Breast epithelium (tissue), 4 donors: ENCODE results near the gene ARHGEF7. TPM values are rescaled to one million over a fixed set of nuclear protein-coding genes. Genes with fewer than 3 reads are reported as not detected.
A peak's percentile ranks its signal among the peaks of the same experiment; 100 is the strongest.

ENCODE experiments used
- DNase-seq, 2 donors: peaks; one replicate each; pipeline ENCODE4 v3.0.0-alpha.2; 2019; ENCODE audit warnings: low spot score in 2 of 2
- H3K27ac ChIP-seq, 2 donors: fragments of 200-600 bp; sonication (generic) in 1 of 2; one replicate each; pipeline ENCODE4 v1.5.1; 2016 to 2019; ENCODE audit warnings: mild to moderate bottlenecking in 1 of 2
- H3K27me3 ChIP-seq, 2 donors: fragments of 200-600 bp; sonication (generic) in 1 of 2; one replicate each; pipeline versions ENCODE4 v1.5.1 to v1.6.0; 2017 to 2019; ENCODE audit warnings: control low read depth in 1 of 2, mild to moderate bottlenecking in 1 of 2
- H3K36me3 ChIP-seq: fragments of 200-600 bp; one replicate; pipeline ENCODE4 v1.5.1; 2019
- H3K4me1 ChIP-seq, 2 donors: fragments of 200-600 bp; sonication (generic); one replicate each; pipeline ENCODE4 v1.5.1; 2016 to 2019; ENCODE audit warnings: control low read depth in 1 of 2
- H3K4me3 ChIP-seq, 3 donors: fragments of 200-600 bp; sonication (generic); 1 replicate in 2 of 3; 2 replicates in 1 of 3; pipeline ENCODE4 v1.5.1; 2016 to 2019; ENCODE audit warnings: mild to moderate bottlenecking in 3 of 3, moderate library complexity in 2 of 3
- H3K9me3 ChIP-seq, 2 donors: fragments of 200-600 bp; sonication (generic) in 1 of 2; one replicate each; pipeline ENCODE4 v1.5.1; 2016 to 2019; ENCODE audit warnings: control low read depth in 1 of 2
- CTCF ChIP-seq, 3 donors: fragments of 450-650 bp; IDR thresholded peaks; one replicate each; pipeline ENCODE4 v1.5.1; 2016 to 2017; ENCODE audit warnings: antibody characterized with exemption in 3 of 3, mild to moderate bottlenecking in 3 of 3, moderate library complexity in 3 of 3
- POLR2A ChIP-seq: fragments of 450-650 bp; IDR thresholded peaks from one replicate; pipeline ENCODE4 v1.6.1; 2016; ENCODE audit warnings: antibody characterized with exemption, mild to moderate bottlenecking, moderate library complexity
- POLR2AphosphoS5 ChIP-seq, 3 donors: sonication (generic); formaldehyde crosslinking; IDR thresholded peaks; one replicate each; pipeline ENCODE4 v1.6.1; 2017; ENCODE audit warnings: antibody characterized with exemption in 3 of 3
- intact Hi-C: fragments of 100-400 bp; cut with DNase I; formaldehyde crosslinking; loops from one replicate; pipeline ENCODE4 v1.15.1; 2023; ENCODE audit warnings: low total_unique reads
- total RNA-seq, 3 donors: library from RNA; depleted of rRNA; stranded (reverse); fragments of >200 nt; gene quantifications; one replicate each; pipeline ENCODE4 v1.1.0, GENCODE V29; 2016

Gene ARHGEF7
- total RNA-seq, 3 donors from 2014 or later = 79.6 to 92.0 (median 85.5) TPM

GRCh38 chr13:111145071-111145470 lies 30.0 kb downstream of the ARHGEF7 start:
- Histone ChIP-seq H3K27me3 (no peaks in the 10 kb centered on the region), H3K36me3 (no peaks in the 10 kb centered on the region), H3K4me3 (no peak overlapping the region), H3K4me1 (no peaks in the 10 kb centered on the region), H3K27ac (peak overlapping the region in 1 of 2 donors; percentile 32), H3K9me3 (no peaks in the 10 kb centered on the region)
- no peak for DNase-seq
- no peak for TF ChIP-seq POLR2A
- no peak for TF ChIP-seq CTCF (IDR thresholded peaks at IDR 0.05)
- TF ChIP-seq POLR2AphosphoS5 (IDR thresholded peaks at IDR 0.05) = no peak
- intact Hi-C loops = no loop called here

DNA sequence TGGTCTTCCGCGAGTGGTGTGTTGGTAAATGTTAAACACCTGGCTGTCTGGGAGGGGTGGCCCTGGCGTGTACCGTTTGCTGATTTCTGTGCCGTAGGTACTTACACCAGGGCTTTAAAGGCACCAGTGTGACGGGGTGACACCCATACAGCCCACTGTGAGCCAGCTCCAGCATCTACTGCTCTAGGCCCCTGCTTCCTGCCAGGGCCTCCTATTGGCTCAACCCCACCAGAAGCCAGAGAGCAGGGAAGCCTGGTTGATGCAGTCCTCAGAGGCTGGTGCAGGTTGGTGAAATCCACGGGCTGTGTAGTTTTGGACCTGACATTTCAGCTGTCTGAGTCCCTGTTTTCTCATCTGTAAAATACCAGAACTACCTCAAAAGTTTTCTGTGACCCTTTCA lies 30.4 kb downstream of the ARHGEF7 start:
- intact Hi-C loops = no loop called here
- DNase-seq = no peak
- Histone ChIP-seq H3K9me3 (no peaks in the 10 kb centered on the region), H3K36me3 (no peaks in the 10 kb centered on the region), H3K27me3 (no peaks in the 10 kb centered on the region), H3K27ac (peak overlapping the region in 1 of 2 donors; percentile 32), H3K4me3 (no peak overlapping the region), H3K4me1 (no peaks in the 10 kb centered on the region)
- no peak for TF ChIP-seq CTCF (IDR thresholded peaks at IDR 0.05)
- no peak for TF ChIP-seq POLR2AphosphoS5 (IDR thresholded peaks at IDR 0.05)
- TF ChIP-seq POLR2A = no peak

GRCh38 chr13:111152844-111153243 lies 37.7 kb downstream of the ARHGEF7 start:
- peak overlapping the region; percentile 97 to 99 for H3K27ac ChIP-seq
- no peak for TF ChIP-seq CTCF (IDR thresholded peaks at IDR 0.05)
- no peak for TF ChIP-seq POLR2A
- no peak for TF ChIP-seq POLR2AphosphoS5 (IDR thresholded peaks at IDR 0.05)
- no peaks in the 10 kb centered on the region for H3K36me3 ChIP-seq
- no peaks in the 10 kb centered on the region for H3K4me1 ChIP-seq
- intact Hi-C loops = no loop called here
- peak overlapping the region; percentile 87 to 95 (median 90) for H3K4me3 ChIP-seq
- no peaks in the 10 kb centered on the region for H3K9me3 ChIP-seq
- no peaks in the 10 kb centered on the region for H3K27me3 ChIP-seq
- DNase-seq = no peak

DNA sequence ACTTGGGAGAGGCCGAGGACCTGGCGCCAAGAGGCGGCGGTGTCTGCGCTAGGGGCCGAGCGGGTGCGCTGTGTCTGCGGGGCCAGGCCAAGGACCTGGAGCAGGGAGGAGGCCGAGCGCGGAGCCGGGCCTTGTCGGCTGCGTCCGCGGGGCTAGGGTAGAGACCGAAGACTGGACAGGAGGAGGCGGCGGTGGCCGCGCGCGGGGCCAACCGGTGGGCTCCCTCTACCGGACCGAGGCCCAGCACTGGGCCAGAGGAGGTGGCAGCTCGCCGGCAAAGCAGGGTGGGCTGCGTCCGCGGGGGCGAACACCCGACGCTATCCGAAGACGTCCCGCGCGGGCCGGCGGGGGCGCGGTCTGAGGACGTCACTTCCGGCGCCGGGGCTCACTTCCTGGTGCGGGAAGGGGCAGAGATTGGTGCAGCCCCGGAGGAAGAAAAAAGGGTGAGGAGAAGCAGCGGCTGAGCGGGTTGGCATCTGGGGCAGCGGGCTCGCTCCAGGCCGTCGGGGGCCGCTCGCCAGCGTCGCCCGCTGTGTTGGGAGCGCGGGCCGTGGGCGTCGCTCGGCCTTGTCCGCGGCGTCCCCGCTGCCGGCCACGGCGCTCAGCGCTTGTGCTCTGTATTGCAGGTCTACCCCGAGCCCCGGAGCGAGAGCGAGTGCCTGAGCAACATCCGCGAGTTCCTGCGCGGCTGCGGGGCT lies 38.3 kb downstream of the ARHGEF7 start:
- no peaks in the 10 kb centered on the region for H3K27me3 ChIP-seq
- peak overlapping the region; percentile 87 to 95 (median 90) for H3K4me3 ChIP-seq
- no peaks in the 10 kb centered on the region for H3K4me1 ChIP-seq
- no peaks in the 10 kb centered on the region for H3K36me3 ChIP-seq
- H3K9me3 ChIP-seq = no peaks in the 10 kb centered on the region
- intact Hi-C loops = no loop called here
- peak; percentile 85 to 91 for DNase-seq
- H3K27ac ChIP-seq = peak overlapping the region; percentile 97 to 99
- TF ChIP-seq POLR2A = peak; percentile 94
- TF ChIP-seq POLR2AphosphoS5 (IDR thresholded peaks at IDR 0.05) = peak; percentile 96 to 99 (median 98)
- peak in 1 of 3 donors; percentile 19 for TF ChIP-seq CTCF (IDR thresholded peaks at IDR 0.05)

DNA sequence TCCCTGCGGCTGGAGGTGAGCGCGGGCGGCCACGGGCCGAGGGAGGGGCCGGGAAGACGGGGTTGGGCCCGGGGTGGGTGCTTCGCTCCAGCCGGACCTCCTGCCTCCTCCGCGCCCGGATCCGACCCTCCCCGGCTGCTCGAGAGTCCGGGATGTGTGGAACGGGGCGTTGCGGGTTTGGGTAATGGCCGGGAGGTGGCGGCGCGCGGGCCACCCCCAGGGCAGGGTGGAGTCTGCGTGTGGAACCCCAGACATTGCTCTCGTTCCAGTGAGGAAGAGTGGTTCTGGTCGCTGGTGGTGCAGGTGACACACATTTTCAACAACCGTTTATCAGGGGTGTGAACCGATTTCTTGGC lies 38.8 kb downstream of the ARHGEF7 start:
- Histone ChIP-seq H3K4me3 (peak overlapping the region; percentile 87 to 95 (median 90)), H3K36me3 (no peaks in the 10 kb centered on the region), H3K9me3 (no peaks in the 10 kb centered on the region), H3K27ac (peak overlapping the region; percentile 97 to 99), H3K4me1 (no peaks in the 10 kb centered on the region), H3K27me3 (no peaks in the 10 kb centered on the region)
- no peak for DNase-seq
- intact Hi-C loops = no loop called here
- TF ChIP-seq CTCF (IDR thresholded peaks at IDR 0.05) (peak in 2 of 3 donors; percentile 14 to 27), POLR2A (no peak)
